HG02884 (cell line): Measurements from ENCODE around the gene LPAR3.
A peak's percentile ranks its signal among the peaks of the same experiment; 100 is the strongest.
"Not testable (repeated sequence)": the region's sequence is repeated elsewhere in the genome, so short reads cannot be mapped to it uniquely, and the experiment has no call there.

Source experiments
- ATAC-seq: cut with Tn5 transposase; IDR thresholded peaks from one replicate; pipeline ENCODE4 v1.9.1; 2021; ENCODE audit warnings: mild to moderate bottlenecking, moderate library complexity; ENCODE audit not compliant: unreplicated experiment

The LPAR3 gene

DNA sequence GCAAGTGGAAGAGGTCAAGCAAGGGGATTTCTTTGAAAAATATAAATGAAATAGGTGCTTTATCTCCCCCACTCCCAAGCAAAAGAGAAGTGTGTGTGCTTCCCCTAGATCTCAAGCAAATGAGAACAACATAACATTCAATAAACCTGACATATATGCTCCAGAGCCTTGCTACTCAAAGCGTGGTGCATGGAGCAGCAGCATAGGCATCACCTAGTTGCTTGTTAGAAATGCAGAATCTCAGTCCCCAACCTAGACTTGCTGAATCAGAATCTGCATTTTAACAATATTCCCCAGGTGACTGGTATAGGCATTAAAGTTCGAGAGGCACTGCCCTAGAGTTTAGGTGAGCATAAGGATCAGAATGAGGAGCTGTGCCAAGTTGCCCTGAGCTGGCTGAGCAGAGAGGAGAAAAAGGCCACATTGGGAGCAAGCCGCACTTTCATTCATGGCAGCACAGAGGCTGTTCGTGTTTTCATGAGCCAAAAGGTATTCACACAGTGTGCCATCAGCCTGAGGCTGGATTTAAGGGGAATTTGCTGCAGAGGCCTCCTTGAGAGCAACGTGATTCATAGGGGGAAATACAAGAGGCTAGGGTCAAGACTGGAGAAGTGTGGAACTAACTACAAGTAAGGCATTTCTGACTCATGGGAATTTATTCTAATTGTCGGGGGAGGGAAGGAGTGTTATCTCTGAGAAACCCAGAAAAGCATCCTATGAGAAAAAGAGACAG, 14.3 kb upstream of the LPAR3 start:
- no peak for ATAC-seq

DNA sequence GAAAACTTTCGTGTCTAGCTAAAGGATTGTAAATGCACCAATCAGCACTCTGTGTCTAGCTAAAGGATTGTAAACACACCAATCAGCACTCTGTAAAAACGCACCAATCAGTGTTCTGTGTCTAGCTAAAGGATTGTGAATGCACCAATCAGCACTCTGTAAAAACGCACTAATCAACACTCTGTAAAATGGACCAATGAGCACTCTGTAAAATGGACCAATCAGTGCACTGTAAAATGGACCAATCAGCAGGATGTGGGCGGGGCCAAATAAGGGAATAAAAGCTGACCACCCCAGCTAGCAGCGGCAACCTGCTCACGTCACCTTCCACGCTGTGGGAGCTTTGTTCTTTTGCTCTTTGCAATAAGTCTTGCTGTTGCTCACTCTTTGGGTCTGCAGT, 9.7 kb upstream of the LPAR3 start:
- ATAC-seq = not testable (repeated sequence)

DNA sequence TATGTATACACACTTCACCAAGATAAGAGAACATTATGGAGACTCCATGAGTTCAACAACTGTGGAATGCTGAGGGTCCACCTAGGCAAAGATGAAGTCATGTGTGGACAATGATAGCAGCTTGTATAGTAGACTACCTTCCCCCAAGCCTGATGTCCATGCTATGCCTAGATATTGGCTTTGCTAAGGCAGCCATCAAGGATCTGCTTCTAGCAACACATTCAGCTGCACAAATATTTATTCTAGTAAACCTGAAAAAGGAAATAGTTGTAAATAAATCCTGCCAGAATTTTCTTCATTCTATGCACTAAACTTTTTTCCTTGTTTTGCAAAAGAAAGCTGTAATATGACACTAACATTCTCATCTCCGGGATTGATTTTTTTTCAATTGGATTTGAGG, 7.0 kb upstream of the LPAR3 start:
- ATAC-seq = no peak

DNA sequence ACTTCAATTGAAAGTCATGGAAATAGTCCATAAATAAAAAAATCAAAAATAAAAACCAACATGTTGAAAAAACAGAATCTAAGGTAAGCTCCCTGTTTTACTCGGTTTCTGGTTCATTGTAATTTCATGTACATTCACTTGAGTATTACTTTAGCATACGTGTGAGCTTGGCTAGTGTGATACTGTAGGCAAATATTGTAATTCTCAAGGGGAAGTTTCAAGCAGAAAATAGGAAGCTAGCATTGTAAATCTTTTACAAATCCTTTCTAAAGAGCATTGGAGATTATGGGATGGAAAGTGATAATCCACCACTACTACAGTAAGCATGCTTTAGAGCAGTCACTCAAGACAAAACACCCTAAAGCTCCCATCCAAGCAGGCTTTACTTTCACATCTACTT, 3.3 kb upstream of the LPAR3 start:
- ATAC-seq = no peak

DNA sequence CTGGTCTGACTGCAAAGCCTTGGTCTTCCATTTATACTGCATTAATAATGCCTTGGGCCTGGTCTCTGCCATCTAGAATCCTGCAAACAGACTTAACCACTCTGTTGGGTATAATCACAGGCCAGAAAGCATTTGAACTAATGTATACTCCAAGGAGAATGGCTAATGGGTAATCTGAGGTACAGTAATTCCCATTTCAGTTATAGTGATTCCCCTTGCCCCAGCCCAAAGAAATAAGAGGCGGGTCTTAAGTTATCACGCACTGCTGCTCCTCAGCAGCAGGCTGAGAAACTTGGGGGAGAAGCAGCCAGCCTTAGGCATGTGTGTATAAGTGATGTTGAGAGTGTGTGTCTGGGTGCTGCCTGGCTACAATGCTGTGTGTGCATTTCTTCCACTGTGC, 2.4 kb downstream of the LPAR3 start:
- ATAC-seq = no peak

DNA sequence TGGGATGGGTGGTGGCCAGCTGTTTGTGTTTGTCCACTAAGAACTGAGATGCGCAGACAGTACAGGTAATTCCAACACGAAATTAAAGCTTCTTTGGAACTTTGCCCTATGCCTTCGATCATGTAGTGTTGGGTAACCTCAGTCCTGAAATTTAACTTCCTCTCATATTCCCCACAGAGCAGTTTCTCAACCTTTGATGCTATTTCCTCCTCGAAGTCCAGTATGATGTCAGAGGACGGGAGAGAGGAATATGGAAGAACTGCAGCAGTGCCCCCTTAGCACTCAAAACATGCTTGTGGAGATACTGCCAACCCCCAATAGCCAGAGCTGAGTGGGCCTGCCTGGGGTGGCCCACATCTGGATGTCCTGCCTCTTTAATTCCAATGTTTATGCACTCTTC, 3.6 kb downstream of the LPAR3 start:
- ATAC-seq = no peak

DNA sequence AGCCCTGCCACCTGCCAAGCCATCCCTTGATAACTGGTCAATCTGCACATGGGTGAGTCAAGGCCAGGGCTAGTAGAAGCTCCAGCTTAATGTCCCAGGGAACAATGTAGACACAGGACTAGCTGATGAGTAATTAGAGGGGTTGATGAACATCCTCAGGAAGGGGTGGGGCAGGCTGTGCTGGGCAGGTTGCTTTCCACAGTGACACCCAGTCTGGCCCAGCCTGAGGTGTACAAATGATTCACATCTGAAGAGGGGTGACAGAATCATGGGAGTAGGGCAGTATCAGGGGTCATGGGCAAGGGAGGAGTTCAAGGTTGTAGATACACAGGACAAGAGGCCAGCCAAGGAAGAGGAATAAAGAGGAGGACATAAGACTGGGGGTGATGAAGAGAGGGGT, 4.3 kb downstream of the LPAR3 start:
- no peak for ATAC-seq

DNA sequence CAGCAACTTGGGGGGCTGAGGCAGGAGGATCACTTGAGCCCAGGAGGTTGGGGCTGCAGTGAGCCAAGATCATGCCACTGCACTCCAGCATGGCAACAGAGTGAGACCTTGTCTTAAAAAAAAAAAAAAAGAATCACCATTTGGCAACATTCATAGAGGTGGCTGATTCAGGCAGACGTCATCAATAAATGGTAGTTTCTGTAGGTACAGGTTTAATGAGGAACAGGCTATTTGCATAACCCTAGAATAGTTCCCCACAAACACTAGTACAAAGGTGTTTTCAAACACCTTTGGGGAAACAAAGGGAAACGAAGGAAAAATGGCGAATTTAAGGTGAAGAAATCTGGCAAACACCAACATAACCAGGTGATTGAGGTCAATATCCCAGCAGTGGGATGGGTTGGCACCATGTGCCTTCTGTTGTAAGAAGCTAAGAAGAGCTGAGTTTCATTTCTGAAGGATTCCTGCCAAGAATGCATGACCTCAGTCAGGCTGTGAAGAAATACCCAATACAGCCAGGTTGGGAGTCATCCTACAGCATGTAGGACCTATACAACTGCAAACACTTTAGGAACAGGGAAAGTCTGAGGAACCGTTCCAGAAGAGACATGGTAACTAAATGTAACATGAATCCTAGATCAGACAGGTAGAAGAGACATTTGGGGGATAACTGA, 5.6 kb downstream of the LPAR3 start:
- no peak for ATAC-seq

DNA sequence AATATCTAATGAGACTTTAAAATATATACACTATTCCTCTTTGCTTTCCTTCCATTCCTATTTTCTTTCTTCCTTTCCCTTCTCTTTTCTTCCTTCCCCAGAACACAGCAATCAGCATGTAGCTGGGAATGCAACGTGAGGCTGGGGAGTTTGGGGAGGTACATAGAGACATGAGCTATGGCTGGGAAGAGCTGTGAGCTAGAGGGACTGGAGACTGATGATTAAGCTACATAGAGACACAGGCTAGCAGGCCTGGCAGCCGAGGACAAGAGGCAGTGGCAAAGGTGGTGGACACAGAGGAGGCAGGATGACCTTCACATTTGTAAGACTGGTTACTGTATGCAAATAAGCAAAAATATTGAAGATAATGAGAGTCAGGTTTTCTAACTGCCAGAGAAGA, 7.5 kb downstream of the LPAR3 start:
- ATAC-seq = no peak

DNA sequence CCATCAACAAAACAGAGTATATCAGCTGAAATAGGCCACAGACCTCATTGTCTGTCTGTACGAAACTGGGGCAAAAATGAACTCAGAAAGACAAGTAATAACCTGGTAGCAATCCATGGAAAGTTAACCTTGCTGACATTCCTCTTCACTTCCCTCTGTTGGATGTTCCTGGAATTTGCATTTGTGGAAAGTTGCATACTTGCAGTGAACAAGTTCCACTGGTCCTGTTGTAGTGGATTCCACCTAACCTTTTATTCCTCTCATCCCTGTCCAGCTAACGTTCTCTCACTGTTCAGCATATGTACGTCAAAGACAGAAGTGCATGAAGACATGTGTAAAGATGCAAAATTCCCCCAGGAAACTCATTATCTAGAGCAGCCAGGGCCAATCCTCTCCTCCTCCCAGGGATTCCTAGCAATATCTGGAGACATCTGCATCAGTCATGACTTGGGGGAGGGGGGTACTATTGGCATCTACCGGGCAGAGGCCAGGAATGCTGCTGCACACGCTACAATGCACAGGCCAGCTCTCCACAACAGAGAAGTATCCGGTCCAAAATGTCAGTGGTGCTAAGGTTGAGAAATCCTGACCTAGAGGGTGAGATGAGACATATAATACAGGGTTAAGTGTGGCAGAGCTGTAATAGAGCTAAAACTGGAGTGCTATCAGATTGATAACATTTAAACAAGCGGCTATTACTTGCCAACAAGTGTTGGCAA, 8.2 kb downstream of the LPAR3 start:
- no peak for ATAC-seq

DNA sequence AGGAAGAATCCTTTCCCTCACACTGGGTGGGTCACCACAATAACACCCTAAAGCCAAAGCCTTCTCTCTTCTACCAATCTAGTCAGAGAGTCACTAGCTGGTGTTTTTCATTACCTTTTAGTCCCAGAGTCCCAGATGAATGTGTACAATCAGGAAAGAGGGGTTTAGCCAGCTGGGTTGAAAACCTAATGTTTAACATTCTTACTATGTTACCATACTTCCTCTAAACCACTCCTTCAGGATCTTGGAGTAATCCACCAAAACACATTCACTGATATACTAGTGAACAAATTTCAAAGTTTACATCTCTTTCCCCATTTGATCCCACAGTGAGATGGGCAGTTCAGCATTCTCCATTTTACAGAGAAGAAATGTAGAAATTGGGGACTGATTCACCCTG, 9.7 kb downstream of the LPAR3 start:
- no peak for ATAC-seq

DNA sequence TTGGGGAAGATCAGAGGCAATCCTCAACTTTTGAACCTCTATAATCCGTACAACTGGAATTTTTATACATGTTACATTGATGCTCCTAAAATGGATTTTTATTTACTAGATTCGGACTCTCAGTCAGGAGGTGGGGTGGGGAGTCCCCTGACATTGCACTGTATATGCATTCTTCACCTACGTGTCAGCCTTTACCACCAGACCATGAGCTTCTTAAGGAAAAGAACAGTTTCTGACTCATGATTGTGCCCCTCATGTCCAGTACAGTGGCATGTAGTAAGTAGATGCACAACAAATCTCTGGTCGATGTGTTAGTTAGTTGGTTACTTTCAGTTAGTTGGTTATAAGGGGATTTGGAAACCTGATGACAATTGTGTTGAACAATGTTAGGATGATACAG, 15.4 kb downstream of the LPAR3 start:
- ATAC-seq = no peak

DNA sequence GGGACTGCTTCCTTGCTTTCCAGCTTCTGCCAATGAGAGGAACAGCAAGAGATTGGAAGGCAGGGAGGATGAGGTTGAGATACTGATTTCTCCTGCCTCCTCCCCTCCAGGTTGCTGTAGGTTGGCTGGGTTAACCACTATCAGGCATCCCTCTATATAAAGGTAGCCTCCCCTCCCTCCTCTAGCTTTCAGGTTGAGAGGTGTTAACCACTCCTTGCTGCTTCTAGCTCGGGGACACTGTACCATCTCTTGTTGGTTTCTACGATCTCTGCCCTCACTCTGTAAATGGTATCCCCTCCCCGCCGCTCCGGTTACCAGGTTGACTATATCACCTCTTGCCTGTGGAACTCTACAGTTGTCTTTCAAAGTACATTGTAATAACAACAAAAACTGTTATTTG, 16.7 kb downstream of the LPAR3 start:
- no peak for ATAC-seq

DNA sequence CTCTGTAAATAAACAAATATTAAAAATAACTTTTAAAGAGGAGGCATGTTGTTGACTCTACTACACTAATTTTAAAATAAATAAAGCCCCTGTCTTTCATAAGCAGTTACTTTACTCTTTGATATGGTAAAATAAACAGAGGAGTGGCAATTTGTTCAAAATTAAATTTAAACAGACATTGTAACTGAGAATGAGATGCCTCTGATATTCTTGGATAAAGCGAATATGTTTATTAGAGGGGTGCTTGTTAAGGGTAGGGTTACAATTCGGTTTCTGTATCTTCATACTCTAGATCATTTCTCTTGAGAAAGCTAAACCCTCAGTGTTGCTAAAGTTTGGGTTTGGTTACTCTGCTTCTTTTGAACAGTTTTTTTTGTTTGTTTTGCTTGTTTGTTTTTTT, 19.6 kb downstream of the LPAR3 start:
- ATAC-seq = no peak

DNA sequence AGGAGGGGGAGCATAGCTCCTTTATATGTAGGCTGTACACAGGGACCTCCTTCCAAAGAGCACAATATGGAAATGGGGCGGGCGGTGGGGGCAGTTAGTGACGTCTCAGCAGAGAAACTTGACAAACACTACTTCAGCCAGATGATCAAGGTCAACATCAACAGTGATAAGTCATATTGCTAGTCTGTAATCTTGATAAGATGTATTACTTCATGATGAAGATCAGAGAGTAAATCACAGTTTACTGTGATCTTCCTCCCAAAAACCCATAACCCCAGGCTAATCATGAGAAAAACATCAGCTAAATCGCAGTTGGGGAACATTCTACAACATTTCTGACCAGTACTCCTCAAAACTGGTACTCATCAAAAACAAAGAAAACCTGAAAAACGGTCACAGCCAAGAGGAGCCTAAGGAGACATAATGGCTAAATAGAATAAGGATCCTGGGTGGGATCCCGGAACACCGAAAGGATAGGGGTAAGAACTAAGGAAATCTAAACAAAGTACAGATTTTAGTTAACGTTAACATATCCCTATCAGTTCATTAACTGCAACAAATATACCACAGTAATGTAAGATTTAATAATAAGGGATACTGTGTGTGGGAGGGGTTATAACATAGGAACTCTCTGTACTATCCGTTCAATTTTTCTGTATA, 20.2 kb downstream of the LPAR3 start:
- no peak for ATAC-seq

DNA sequence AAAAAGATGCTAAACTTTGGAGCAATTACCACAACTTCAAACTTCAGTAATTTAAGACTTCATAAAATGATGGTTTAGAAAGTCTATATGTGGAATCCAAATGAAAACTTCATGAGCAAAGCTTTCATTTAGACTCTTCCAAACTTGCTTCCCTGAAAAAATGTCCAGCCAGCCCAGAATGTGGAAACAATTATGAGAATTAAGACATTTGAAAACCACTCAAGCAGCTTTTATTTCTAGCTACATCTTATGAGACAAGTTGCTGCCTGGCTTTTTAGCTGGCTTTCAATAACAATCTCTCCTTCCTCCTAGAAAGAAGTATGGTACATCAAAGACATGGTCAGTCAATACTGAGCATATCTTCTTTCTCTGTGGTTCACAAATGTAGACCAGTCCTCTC, 21.8 kb downstream of the LPAR3 start:
- no peak for ATAC-seq

DNA sequence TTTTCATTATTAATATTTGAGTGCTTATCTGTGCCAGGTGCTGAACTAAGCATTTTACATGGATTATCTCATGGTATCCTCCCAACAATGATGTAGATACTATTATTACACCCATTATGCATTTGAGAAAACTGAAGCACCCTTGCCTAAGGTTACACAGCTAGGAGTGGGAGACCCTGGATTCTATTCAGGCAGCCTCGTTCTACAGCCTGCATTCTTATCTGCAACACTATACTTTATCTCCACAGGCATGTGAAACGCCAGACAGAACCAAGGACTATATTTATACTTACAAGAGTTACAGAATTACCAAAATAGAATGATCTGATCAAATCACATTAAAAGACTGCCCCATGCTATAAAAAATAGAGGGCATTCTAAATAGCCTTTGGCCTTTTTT, 22.4 kb downstream of the LPAR3 start:
- no peak for ATAC-seq

DNA sequence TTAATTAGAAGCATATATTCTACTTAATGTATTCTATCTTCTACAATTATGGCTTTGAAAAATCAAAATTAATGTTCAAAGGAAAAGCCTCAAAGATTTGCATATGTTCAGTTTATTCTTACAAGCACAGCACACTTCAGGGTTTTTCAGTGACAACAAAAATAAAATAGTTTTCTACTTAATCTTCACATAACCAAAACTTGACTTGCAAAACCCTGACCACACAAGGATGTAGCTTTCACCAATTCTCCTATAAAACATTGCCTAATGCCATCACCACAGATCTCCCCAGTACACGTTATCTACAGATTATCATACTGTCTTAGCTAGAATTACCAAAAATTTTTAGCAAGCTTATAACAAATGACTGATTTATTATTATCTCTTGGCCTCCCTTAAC, 23.3 kb downstream of the LPAR3 start:
- ATAC-seq = no peak

DNA sequence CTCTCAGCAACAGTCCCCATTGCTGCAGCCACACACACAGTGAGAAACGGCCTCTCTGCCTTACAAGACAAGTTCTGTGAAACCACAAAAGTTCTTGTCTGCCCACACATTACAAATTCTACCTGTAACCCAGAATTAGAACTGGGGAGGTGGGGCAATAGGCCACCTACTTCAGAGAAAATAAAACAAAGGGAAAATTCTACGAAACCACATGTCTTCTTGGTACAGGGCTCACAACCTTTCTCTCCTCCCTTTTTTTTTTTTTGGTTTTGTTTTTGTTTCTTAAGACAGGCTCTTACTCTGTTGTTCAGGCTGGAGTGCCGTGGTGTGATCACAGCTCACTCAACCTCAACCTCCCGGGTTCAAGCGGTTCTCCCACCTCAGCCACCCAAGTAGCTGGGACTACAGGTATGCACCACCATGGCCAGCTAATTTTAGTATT, 30.2 kb downstream of the LPAR3 start:
- peak; percentile 87 for ATAC-seq

DNA sequence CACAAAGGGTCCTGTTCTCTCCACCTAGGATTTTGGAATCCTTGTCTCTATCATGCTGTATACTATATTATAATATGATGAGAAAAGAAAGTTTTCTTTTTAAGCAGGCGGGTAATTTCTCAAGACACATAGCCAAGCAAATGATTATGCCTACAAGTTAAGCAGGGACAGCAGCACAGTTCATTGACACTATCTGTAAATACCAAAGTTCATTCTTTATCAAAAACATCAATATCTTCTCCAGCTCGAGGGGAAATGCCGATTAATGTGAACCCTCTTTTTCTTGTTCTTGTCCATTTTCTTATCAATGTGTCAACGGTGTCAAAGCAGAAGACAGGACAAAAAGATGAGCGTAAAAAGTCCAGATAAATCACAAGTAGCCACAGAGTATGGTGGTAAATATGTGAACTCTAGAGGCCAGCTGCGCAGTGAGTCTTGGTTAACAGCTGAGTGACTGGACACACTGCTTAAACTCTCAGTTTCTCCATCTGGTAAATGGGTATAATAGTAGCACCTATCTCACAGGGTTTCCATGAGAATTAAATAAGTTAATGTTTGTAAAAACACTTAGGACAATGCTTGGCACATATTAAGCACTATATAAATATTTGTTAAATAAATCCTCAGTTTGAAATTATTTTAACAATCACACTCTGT, 30.9 kb downstream of the LPAR3 start:
- no peak for ATAC-seq

DNA sequence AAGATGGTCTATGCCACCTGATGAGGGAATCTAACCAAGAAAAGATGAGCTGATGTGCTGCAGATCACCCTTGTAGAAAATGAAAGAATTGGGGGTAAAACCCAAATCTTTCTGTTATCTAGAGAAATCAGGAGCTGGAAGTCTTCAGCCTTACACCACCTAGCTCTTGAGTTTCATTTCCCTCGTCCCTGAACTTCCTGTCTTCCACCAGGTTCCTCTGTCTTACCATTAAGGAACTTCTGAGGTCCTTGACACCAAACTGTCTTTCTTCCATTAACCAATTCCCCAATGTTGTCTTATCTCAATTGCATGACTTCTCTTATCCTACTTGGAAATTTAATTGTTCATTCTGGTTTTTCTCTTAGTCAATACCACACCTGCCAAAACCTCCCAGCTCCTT, 31.5 kb downstream of the LPAR3 start:
- ATAC-seq = no peak
